ENCODE measurements around the gene PAF1. TPM values are rescaled to one million over a fixed set of nuclear protein-coding genes. Genes with fewer than 3 reads are reported as not detected.

Gene PAF1
- polyA plus RNA-seq, 1 donor (not counting 4 experiments of a cell fraction or from before 2014, with no cell fraction given) = 39.4 TPM

DNA sequence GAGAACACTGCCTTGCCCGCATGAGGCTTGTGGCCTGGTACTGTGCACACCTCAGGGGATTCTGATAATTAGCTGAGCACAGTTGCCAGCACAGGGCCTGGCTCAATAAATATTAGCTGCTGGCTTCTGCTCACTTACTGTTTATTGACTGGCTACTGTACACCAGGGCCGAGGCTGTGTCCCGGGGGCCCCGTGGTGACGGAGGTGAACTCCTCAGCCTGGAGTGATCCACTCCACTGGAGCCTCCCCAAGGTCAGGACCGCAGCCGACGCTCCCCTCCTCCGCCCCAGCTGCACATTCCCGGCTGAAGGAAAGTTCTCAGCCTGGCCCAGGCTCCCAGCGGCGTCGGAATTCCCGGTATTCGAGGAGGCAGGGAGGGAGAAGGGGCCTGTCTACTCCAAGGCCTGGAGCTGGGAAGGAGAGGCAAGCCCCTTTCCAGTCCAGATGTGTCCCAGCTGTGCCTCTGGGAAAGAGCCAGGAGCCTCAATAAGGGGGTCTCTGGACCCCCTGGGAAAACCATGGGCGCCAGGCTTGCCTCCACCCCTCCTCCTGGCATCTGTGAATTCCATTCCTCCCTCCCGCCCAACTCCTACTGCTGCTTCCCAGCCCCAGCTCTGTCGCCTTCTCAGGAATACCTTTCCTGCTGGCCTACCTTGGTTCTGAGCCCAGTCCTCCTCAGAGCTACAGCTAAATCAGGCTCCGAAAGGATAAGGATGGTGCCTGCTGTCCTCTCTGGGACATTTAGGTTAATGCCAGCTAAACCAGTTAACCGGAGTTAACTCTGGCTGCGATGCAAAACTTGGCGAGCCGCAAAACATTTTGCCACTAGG lies 37.6 kb upstream of the PAF1 start:
- peaks cover 3% of the 10 kb centered on the region for H3K9me1 ChIP-seq (ENCODE audit: control insufficient read depth, extremely low read depth, insufficient read depth, low read length)
- dilution Hi-C loops (cut with MboI; ENCODE audit: extremely low pct_ligation_motif_present, low sequenced_read_pairs) = no loop called here
- H3K4me2 ChIP-seq (ENCODE audit: control insufficient read depth, extremely low read depth, insufficient read depth, low read depth, low read length) = no peak overlapping the region
- DNase-seq (ENCODE audit: low read depth, low spot score) (no peak), FAIRE-seq (no peak)
- H3K4me3 ChIP-seq (ENCODE audit: control insufficient read depth in 2 of 3, extremely low read depth in 1 of 3, insufficient read depth in 2 of 3, low read depth in 1 of 3, low read length in 3 of 3) = no peak overlapping the region
- peaks cover 6% of the 10 kb centered on the region for H3K79me2 ChIP-seq (ENCODE audit: control insufficient read depth, insufficient read depth, low read length)
- no peaks in the 10 kb centered on the region for H3K9me3 ChIP-seq (ENCODE audit: control insufficient read depth, low read depth, low read length)
- no peak overlapping the region for H2AFZ ChIP-seq (ENCODE audit: control insufficient read depth, low read length)
- no peak for TF ChIP-seq EZH2 (IDR thresholded peaks at IDR 0.05; ENCODE audit: low read length)
- TF ChIP-seq, protein P1, sequence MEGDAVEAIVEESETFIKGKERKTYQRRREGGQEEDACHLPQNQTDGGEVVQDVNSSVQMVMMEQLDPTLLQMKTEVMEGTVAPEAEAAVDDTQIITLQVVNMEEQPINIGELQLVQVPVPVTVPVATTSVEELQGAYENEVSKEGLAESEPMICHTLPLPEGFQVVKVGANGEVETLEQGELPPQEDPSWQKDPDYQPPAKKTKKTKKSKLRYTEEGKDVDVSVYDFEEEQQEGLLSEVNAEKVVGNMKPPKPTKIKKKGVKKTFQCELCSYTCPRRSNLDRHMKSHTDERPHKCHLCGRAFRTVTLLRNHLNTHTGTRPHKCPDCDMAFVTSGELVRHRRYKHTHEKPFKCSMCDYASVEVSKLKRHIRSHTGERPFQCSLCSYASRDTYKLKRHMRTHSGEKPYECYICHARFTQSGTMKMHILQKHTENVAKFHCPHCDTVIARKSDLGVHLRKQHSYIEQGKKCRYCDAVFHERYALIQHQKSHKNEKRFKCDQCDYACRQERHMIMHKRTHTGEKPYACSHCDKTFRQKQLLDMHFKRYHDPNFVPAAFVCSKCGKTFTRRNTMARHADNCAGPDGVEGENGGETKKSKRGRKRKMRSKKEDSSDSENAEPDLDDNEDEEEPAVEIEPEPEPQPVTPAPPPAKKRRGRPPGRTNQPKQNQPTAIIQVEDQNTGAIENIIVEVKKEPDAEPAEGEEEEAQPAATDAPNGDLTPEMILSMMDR (optimal IDR thresholded peaks at IDR 0.05 in 1 of 3, IDR thresholded peaks at IDR 0.05 in 1 of 3, conservative IDR thresholded peaks at IDR 0.05 in 1 of 3; ENCODE audit: extremely low read depth in 1 of 3, insufficient read depth in 2 of 3, low read length in 3 of 3) = no peak
- H3K27ac ChIP-seq (ENCODE audit: control insufficient read depth, insufficient read depth, low read length) = no peak overlapping the region
- peaks cover 5% of the 10 kb centered on the region for H4K20me1 ChIP-seq (ENCODE audit: control insufficient read depth, extremely low read depth, insufficient read depth, low read length)
- H3K4me1 ChIP-seq (ENCODE audit: control insufficient read depth, extremely low read depth, insufficient read depth, low read length) = peaks cover 4% of the 10 kb centered on the region
- H3K36me3 ChIP-seq (ENCODE audit: control insufficient read depth in 2 of 2, extremely low read depth in 1 of 2, insufficient read depth in 2 of 2, low read length in 2 of 2) = peaks cover 10 to 15% of the 10 kb centered on the region in 2 experiments
- H3K9ac ChIP-seq (ENCODE audit: control insufficient read depth, extremely low read depth, insufficient read depth, low read length) = no peak overlapping the region
- H3K27me3 ChIP-seq (ENCODE audit: control insufficient read depth, extremely low read depth, insufficient read depth, low read length) = no peaks in the 10 kb centered on the region

DNA sequence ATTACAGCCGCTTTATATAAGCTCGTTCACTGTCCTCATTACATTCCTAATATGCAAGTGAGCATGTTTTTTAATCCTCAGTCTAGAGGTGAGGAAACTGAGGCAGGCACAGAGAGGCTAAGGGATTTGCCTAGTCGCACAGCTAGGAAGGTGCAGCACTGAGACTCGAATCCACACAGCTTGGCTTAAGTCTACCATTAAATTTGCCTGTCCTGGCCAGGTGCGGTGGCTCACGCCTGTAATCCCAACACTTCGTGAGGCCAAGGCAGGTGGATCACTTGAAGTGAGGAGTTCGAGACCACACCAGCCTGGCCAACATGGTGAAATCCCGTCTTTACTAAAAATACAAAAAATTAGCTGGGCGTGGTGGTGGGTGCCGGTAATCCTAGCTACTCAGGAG lies 36.8 kb upstream of the PAF1 start:
- Histone ChIP-seq H2AFZ (ENCODE audit: control insufficient read depth, low read length) (no peak overlapping the region), H3K4me2 (ENCODE audit: control insufficient read depth, extremely low read depth, insufficient read depth, low read depth, low read length) (no peak overlapping the region), H3K36me3 (ENCODE audit: control insufficient read depth in 2 of 2, extremely low read depth in 1 of 2, insufficient read depth in 2 of 2, low read length in 2 of 2) (peaks cover 2 to 8% of the 10 kb centered on the region in 2 experiments), H3K9me3 (ENCODE audit: control insufficient read depth, low read depth, low read length) (no peaks in the 10 kb centered on the region), H3K27me3 (ENCODE audit: control insufficient read depth, extremely low read depth, insufficient read depth, low read length) (no peaks in the 10 kb centered on the region), H3K9me1 (ENCODE audit: control insufficient read depth, extremely low read depth, insufficient read depth, low read length) (peaks cover 3% of the 10 kb centered on the region), H3K9ac (ENCODE audit: control insufficient read depth, extremely low read depth, insufficient read depth, low read length) (no peak overlapping the region), H3K4me3 (ENCODE audit: control insufficient read depth in 2 of 3, extremely low read depth in 1 of 3, insufficient read depth in 2 of 3, low read depth in 1 of 3, low read length in 3 of 3) (no peak overlapping the region), H3K27ac (ENCODE audit: control insufficient read depth, insufficient read depth, low read length) (no peak overlapping the region), H3K79me2 (ENCODE audit: control insufficient read depth, insufficient read depth, low read length) (no peaks in the 10 kb centered on the region), H4K20me1 (ENCODE audit: control insufficient read depth, extremely low read depth, insufficient read depth, low read length) (peaks cover 3% of the 10 kb centered on the region), H3K4me1 (ENCODE audit: control insufficient read depth, extremely low read depth, insufficient read depth, low read length) (peaks cover 4% of the 10 kb centered on the region)
- TF ChIP-seq, protein P1 (optimal IDR thresholded peaks at IDR 0.05 in 1 of 3, IDR thresholded peaks at IDR 0.05 in 1 of 3, conservative IDR thresholded peaks at IDR 0.05 in 1 of 3; ENCODE audit: extremely low read depth in 1 of 3, insufficient read depth in 2 of 3, low read length in 3 of 3) = no peak
- TF ChIP-seq EZH2 (IDR thresholded peaks at IDR 0.05; ENCODE audit: low read length) = no peak
- DNase-seq (ENCODE audit: low read depth, low spot score) (no peak), FAIRE-seq (no peak)
- dilution Hi-C loops (cut with MboI; ENCODE audit: extremely low pct_ligation_motif_present, low sequenced_read_pairs) = no loop called here

All from keratinocyte (primary cell).